Muscle of leg (tissue), 11 donors: ENCODE data around the gene TMEM244. TPM values are rescaled to one million over a fixed set of nuclear protein-coding genes. Genes with fewer than 3 reads are reported as not detected.
"Not testable (repeated sequence)": the region's sequence is repeated elsewhere in the genome, so short reads cannot be mapped to it uniquely, and the experiment has no call there.

Source experiments
- DNase-seq: peaks from one replicate; pipeline ENCODE4 v3.0.0; 2013
- H3K27ac ChIP-seq: one replicate; pipeline ENCODE4 v1.5.1; 2013; ENCODE audit warnings: mild to moderate bottlenecking, low read length, control low read depth
- H3K27me3 ChIP-seq: one replicate; pipeline ENCODE4 v1.6.1; 2013; ENCODE audit warnings: low read length; ENCODE audit not compliant: control insufficient read depth, insufficient read depth
- H3K36me3 ChIP-seq: one replicate; pipeline ENCODE4 v1.6.1; 2013; ENCODE audit warnings: low read length; ENCODE audit not compliant: control insufficient read depth, insufficient read depth
- H3K4me1 ChIP-seq: one replicate; pipeline ENCODE4 v1.6.1; 2013; ENCODE audit warnings: low read length; ENCODE audit not compliant: control insufficient read depth, insufficient read depth
- H3K4me3 ChIP-seq: one replicate; pipeline ENCODE4 v1.5.1; 2013; ENCODE audit warnings: low read length, control low read depth
- H3K9me3 ChIP-seq: replicated peaks from 2 replicates; pipeline ENCODE4 v1.6.1; 2013; ENCODE audit warnings: low read depth, low read length; ENCODE audit not compliant: control insufficient read depth
- WGBS: methylation state at CpG from one replicate; pipeline ENCODE4 v1.1.5; 2013; ENCODE audit warnings: missing lambda C conversion rate; ENCODE audit not compliant: insufficient coverage; 5-methylcytosine and 5-hydroxymethylcytosine counted together
- polyA plus RNA-seq, 8 donors: library from polyadenylated mRNA; unstranded; fragments of 120-200 nt; gene quantifications; one replicate each; pipeline versions ENCODE4 v1.2.1 to v1.2.3, GENCODE V29; 2013; ENCODE audit warnings: inconsistent platforms in 1 of 8, low replicate concordance in 1 of 8; ENCODE audit not compliant: insufficient read length in 8 of 8, insufficient read depth in 1 of 8
- total RNA-seq: library from RNA; stranded (reverse); fragments of 120-200 nt; gene quantifications from one replicate; pipeline ENCODE4 v1.2.4, GENCODE V29; 2013

The TMEM244 gene
- total and polyA plus RNA-seq, 9 donors: 0.22 TPM; not detected in 8

- no peaks in the 10 kb centered on the region for H3K27me3 ChIP-seq
- WGBS: no CpG with 5 or more reads among the region's 4 CpGs
Measured at GRCh38 chr6:129890701-129891100, 29.6 kb upstream of the TMEM244 start.

GRCh38 chr6:129890164-129890563 lies 29.0 kb upstream of the TMEM244 start:
- no peaks in the 10 kb centered on the region for H3K9me3 ChIP-seq
- no peaks in the 10 kb centered on the region for H3K36me3 ChIP-seq
- no peaks in the 10 kb centered on the region for H3K4me1 ChIP-seq
- no peak overlapping the region for H3K4me3 ChIP-seq
- WGBS: 57% methylated on average over 2 of the region's 2 CpGs
- no peaks in the 10 kb centered on the region for H3K27me3 ChIP-seq
- DNase-seq: no peak
- H3K27ac ChIP-seq: no peak overlapping the region

More at GRCh38 chr6:129890701-129891100, 29.6 kb upstream of the TMEM244 start:
- Histone ChIP-seq H3K4me3 (no peak overlapping the region), H3K27ac (no peak overlapping the region), H3K9me3 (no peaks in the 10 kb centered on the region), H3K36me3 (no peaks in the 10 kb centered on the region), H3K4me1 (no peaks in the 10 kb centered on the region)
- no peak for DNase-seq

GRCh38 chr6:129889580-129889979 lies 28.5 kb upstream of the TMEM244 start:
- no peak overlapping the region for H3K4me3 ChIP-seq
- H3K27ac ChIP-seq: no peak overlapping the region
- WGBS: no CpG with 5 or more reads among the region's 1 CpG
- no peaks in the 10 kb centered on the region for H3K27me3 ChIP-seq
- DNase-seq: no peak
- no peaks in the 10 kb centered on the region for H3K9me3 ChIP-seq
- H3K36me3 ChIP-seq: no peaks in the 10 kb centered on the region
- H3K4me1 ChIP-seq: no peaks in the 10 kb centered on the region

- no peaks in the 10 kb centered on the region for H3K36me3 ChIP-seq
- no peak for DNase-seq
- H3K27me3 ChIP-seq: no peaks in the 10 kb centered on the region
- no peak overlapping the region for H3K4me3 ChIP-seq
- WGBS: 79% methylated on average over 3 of the region's 4 CpGs
- no peaks in the 10 kb centered on the region for H3K4me1 ChIP-seq
- H3K9me3 ChIP-seq: no peaks in the 10 kb centered on the region
- H3K27ac ChIP-seq: no peak overlapping the region
Measured at GRCh38 chr6:129886401-129887155, 25.5 kb upstream of the TMEM244 start.

DNA sequence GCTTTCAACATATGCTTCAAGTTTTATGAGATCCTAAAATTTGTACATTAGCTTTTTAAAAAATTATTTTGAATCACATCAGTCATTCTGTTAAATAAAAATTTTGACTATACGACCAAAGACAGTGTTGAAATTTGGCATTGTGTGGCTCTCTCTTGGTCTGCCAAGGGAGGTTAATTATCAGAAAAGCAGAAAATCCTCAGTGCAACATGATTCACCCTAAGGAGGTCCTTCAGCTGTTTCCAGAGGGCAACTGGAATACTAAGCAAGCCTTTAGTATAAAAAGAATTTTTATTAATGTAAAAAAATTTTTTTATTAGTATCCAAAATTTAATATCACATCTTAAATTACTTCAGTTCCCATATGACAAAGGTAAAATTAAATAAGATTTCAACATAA lies 23.1 kb upstream of the TMEM244 start:
- Histone ChIP-seq H3K36me3 (no peaks in the 10 kb centered on the region), H3K9me3 (no peaks in the 10 kb centered on the region), H3K27me3 (no peaks in the 10 kb centered on the region), H3K4me3 (no peak overlapping the region), H3K27ac (no peak overlapping the region), H3K4me1 (no peaks in the 10 kb centered on the region)
- WGBS: no CpG with 5 or more reads among the region's 1 CpG
- DNase-seq: no peak

- no peak for DNase-seq
- Histone ChIP-seq H3K4me1 (no peaks in the 10 kb centered on the region), H3K27me3 (no peaks in the 10 kb centered on the region), H3K9me3 (no peaks in the 10 kb centered on the region), H3K27ac (no peak overlapping the region), H3K36me3 (no peaks in the 10 kb centered on the region), H3K4me3 (no peak overlapping the region)
- WGBS: 100% methylated on average over 3 of the region's 8 CpGs
Measured at GRCh38 chr6:129882510-129883023, 21.5 kb upstream of the TMEM244 start.

- DNase-seq, H3K4me3 ChIP-seq, H3K4me1 ChIP-seq, H3K36me3 ChIP-seq, H3K27ac ChIP-seq, H3K9me3 ChIP-seq, H3K27me3 ChIP-seq: not testable (repeated sequence)
- no CpG with 5 or more reads among the region's 1 CpG for WGBS
Measured at GRCh38 chr6:129877894-129878293, 16.8 kb upstream of the TMEM244 start.

- Histone ChIP-seq H3K36me3 (no peaks in the 10 kb centered on the region), H3K4me1 (no peaks in the 10 kb centered on the region), H3K4me3 (no peak overlapping the region), H3K9me3 (no peaks in the 10 kb centered on the region), H3K27ac (no peak overlapping the region), H3K27me3 (no peaks in the 10 kb centered on the region)
- no peak for DNase-seq
- WGBS: no CpG with 5 or more reads among the region's 6 CpGs
Measured at GRCh38 chr6:129875610-129876520, 14.8 kb upstream of the TMEM244 start.

DNA sequence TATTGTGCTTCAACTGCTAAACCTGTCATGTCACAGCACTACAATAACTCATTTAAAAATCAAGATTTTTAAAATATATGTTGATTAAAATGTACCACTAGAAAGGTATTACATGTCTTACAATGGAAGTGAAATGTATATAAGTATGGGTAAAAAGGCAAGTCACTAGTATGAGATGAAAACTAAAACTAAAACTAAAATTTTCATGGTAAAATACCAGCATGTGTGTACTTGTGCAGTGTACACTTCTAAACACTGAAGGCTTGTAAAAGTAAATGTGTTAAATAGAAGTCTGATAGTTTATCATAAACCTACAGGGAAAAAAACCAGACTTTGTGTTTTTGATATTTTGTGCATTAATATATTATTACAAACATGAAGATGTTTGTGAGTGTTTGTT lies 13.7 kb upstream of the TMEM244 start:
- Histone ChIP-seq H3K9me3 (no peaks in the 10 kb centered on the region), H3K27me3 (no peaks in the 10 kb centered on the region), H3K4me1 (no peaks in the 10 kb centered on the region), H3K4me3 (no peak overlapping the region), H3K36me3 (no peaks in the 10 kb centered on the region), H3K27ac (no peak overlapping the region)
- DNase-seq: no peak

DNA sequence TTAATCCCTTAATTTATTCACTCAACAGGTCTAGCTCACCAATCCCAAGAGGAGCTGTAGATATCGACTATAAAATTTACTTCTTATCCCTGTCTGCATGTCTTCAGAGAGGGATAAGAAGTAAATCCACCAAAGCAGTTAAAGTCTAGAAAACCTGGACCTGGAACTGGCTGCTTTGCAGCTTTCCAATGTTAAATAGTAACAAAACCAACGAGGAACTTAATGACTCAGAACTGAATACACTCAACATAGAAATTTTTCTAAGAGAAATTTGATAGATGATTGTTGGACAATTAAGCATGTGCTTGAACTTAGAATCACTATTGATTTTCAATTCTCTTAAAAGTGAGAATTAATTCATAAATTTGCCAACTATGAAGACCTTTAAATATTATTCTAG lies 11.5 kb upstream of the TMEM244 start:
- Histone ChIP-seq H3K27ac (no peak overlapping the region), H3K4me1 (no peaks in the 10 kb centered on the region), H3K9me3 (no peaks in the 10 kb centered on the region), H3K27me3 (no peaks in the 10 kb centered on the region), H3K4me3 (no peak overlapping the region), H3K36me3 (no peaks in the 10 kb centered on the region)
- WGBS: no CpG with 5 or more reads among the region's 2 CpGs
- no peak for DNase-seq
